Adrenal gland (tissue), 5 donors: ENCODE data around the gene AP2A2.

Experiments used
- CTCF ChIP-seq, 6 experiments: fragments of 450-650 bp in 4 of 6; fragments of 200-600 bp in 2 of 6; sonication (generic) in 1 of 6; IDR thresholded peaks; 1 replicate in 5 of 6; 2 replicates in 1 of 6; pipeline versions ENCODE4 v1.5.1 to v1.8.0; 2016 to 2021; ENCODE audit warnings: antibody characterized with exemption in 6 of 6, mild to moderate bottlenecking in 2 of 6, moderate library complexity in 1 of 6
- POLR2A ChIP-seq, 2 donors: fragments of 450-650 bp; IDR thresholded peaks; one replicate each; pipeline ENCODE4 v1.6.1; 2017; ENCODE audit warnings: antibody characterized with exemption in 2 of 2, mild to moderate bottlenecking in 2 of 2, moderate library complexity in 1 of 2
- donor health status: DM: no; HTN: no; CAD: no.

- TF ChIP-seq CTCF (IDR thresholded peaks at IDR 0.05) (no peak), POLR2A (IDR thresholded peaks at IDR 0.05) (no peak)
Measured at GRCh38 chr11:883527-883926, 42.1 kb upstream of the AP2A2 start.
